Suprapubic skin (tissue), 4 donors: ENCODE data around the gene PARP14.

Experiments used
- CTCF ChIP-seq, 2 donors: fragments of 200-600 bp in 1 of 2; fragments of 450-650 bp in 1 of 2; sonication (generic) in 1 of 2; IDR thresholded peaks; one replicate each; pipeline ENCODE4 v1.5.1; 2016 to 2019; ENCODE audit warnings: antibody characterized with exemption in 2 of 2, mild to moderate bottlenecking in 1 of 2, moderate library complexity in 1 of 2
- EP300 ChIP-seq: sonication (generic); formaldehyde crosslinking; IDR thresholded peaks from one replicate; pipeline ENCODE4 v1.6.1; 2017; ENCODE audit warnings: antibody characterized with exemption
- POLR2A ChIP-seq, 2 donors: fragments of 450-650 bp; IDR thresholded peaks; one replicate each; pipeline ENCODE4 v1.6.1; 2017; ENCODE audit warnings: antibody characterized with exemption in 2 of 2, mild to moderate bottlenecking in 2 of 2, moderate library complexity in 2 of 2
- POLR2AphosphoS5 ChIP-seq, 3 donors: sonication (generic); formaldehyde crosslinking; IDR thresholded peaks; one replicate each; pipeline ENCODE4 v1.6.1; 2017; ENCODE audit warnings: antibody characterized with exemption in 3 of 3

GRCh38 chr3:122691195-122691594, 10.6 kb downstream of the PARP14 start:
- TF ChIP-seq CTCF (IDR thresholded peaks at IDR 0.05): no peak
- no peak for TF ChIP-seq EP300
- TF ChIP-seq POLR2AphosphoS5 (IDR thresholded peaks at IDR 0.05): no peak
- TF ChIP-seq POLR2A (IDR thresholded peaks at IDR 0.05): no peak
